ENCODE results near the gene SLIT3. TPM values are rescaled to one million over a fixed set of nuclear protein-coding genes. Genes with fewer than 3 reads are reported as not detected.

SLIT3 gene
- total and polyA plus RNA-seq, 2 experiments from 2014 or later, result 0.59 to 0.71 TPM

DNA sequence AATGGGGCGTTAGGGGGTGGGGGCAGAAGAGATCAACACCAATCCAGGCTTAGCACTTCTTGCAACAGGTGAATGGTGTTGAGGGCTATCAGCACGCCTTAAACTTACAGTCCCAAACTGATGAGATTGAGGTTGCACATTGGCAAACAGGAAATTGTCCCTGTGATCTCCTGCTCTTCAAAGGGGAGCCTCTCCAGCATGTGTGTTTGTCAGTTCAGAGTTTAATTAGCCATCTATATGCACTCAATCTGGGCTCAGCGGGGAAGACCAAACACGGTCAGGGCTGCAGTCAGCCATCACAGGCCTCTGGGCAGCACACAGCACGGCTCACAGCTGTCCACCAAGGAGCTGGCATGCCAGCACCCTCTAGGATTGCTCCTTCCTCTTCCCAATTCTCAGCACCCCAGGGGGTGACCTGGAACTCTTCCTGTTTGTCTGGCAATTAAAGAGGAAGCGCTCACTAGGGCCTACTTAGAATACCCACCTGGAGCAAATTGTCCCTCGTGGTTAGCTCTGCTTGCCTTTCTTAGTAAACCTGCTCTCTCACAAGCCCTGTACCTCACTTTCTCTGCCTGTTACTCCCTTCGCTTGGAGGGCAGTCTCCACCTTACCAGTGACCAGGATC, 217.4 kb downstream of the SLIT3 start:
- Mint-ChIP-seq H3K27me3 (ENCODE audit: insufficient read depth, low read depth, poor library complexity) (peaks cover 11% of the 10 kb centered on the region), H3K36me3 (ENCODE audit: low read depth) (no peaks in the 10 kb centered on the region), H3K27ac (no peak overlapping the region; the same call in 1 of the 2 replicates), H3K4me1 (peaks cover 56% of the 10 kb centered on the region), H3K9me3 (no peaks in the 10 kb centered on the region; the same call in 2 of the 3 replicates), H3K4me3 (no peak overlapping the region)
- DNase-seq (ENCODE audit: low spot score), result peak; percentile 8
- TF ChIP-seq, protein P1, sequence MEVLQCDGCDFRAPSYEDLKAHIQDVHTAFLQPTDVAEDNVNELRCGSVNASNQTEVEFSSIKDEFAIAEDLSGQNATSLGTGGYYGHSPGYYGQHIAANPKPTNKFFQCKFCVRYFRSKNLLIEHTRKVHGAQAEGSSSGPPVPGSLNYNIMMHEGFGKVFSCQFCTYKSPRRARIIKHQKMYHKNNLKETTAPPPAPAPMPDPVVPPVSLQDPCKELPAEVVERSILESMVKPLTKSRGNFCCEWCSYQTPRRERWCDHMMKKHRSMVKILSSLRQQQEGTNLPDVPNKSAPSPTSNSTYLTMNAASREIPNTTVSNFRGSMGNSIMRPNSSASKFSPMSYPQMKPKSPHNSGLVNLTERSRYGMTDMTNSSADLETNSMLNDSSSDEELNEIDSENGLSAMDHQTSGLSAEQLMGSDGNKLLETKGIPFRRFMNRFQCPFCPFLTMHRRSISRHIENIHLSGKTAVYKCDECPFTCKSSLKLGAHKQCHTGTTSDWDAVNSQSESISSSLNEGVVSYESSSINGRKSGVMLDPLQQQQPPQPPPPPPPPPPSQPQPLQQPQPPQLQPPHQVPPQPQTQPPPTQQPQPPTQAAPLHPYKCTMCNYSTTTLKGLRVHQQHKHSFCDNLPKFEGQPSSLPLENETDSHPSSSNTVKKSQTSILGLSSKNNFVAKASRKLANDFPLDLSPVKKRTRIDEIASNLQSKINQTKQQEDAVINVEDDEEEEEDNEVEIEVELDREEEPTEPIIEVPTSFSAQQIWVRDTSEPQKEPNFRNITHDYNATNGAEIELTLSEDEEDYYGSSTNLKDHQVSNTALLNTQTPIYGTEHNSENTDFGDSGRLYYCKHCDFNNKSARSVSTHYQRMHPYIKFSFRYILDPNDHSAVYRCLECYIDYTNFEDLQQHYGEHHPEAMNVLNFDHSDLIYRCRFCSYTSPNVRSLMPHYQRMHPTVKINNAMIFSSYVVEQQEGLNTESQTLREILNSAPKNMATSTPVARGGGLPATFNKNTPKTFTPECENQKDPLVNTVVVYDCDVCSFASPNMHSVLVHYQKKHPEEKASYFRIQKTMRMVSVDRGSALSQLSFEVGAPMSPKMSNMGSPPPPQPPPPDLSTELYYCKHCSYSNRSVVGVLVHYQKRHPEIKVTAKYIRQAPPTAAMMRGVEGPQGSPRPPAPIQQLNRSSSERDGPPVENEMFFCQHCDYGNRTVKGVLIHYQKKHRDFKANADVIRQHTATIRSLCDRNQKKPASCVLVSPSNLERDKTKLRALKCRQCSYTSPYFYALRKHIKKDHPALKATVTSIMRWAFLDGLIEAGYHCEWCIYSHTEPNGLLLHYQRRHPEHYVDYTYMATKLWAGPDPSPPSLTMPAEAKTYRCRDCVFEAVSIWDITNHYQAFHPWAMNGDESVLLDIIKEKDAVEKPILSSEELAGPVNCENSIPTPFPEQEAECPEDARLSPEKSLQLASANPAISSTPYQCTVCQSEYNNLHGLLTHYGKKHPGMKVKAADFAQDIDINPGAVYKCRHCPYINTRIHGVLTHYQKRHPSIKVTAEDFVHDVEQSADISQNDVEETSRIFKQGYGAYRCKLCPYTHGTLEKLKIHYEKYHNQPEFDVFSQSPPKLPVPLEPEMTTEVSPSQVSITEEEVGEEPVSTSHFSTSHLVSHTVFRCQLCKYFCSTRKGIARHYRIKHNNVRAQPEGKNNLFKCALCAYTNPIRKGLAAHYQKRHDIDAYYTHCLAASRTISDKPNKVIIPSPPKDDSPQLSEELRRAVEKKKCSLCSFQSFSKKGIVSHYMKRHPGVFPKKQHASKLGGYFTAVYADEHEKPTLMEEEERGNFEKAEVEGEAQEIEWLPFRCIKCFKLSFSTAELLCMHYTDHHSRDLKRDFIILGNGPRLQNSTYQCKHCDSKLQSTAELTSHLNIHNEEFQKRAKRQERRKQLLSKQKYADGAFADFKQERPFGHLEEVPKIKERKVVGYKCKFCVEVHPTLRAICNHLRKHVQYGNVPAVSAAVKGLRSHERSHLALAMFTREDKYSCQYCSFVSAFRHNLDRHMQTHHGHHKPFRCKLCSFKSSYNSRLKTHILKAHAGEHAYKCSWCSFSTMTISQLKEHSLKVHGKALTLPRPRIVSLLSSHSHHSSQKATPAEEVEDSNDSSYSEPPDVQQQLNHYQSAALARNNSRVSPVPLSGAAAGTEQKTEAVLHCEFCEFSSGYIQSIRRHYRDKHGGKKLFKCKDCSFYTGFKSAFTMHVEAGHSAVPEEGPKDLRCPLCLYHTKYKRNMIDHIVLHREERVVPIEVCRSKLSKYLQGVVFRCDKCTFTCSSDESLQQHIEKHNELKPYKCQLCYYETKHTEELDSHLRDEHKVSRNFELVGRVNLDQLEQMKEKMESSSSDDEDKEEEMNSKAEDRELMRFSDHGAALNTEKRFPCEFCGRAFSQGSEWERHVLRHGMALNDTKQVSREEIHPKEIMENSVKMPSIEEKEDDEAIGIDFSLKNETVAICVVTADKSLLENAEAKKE (CRISPR knock-in tag; IDR thresholded peaks at IDR 0.05), result no peak
- TF ChIP-seq, protein P2, sequence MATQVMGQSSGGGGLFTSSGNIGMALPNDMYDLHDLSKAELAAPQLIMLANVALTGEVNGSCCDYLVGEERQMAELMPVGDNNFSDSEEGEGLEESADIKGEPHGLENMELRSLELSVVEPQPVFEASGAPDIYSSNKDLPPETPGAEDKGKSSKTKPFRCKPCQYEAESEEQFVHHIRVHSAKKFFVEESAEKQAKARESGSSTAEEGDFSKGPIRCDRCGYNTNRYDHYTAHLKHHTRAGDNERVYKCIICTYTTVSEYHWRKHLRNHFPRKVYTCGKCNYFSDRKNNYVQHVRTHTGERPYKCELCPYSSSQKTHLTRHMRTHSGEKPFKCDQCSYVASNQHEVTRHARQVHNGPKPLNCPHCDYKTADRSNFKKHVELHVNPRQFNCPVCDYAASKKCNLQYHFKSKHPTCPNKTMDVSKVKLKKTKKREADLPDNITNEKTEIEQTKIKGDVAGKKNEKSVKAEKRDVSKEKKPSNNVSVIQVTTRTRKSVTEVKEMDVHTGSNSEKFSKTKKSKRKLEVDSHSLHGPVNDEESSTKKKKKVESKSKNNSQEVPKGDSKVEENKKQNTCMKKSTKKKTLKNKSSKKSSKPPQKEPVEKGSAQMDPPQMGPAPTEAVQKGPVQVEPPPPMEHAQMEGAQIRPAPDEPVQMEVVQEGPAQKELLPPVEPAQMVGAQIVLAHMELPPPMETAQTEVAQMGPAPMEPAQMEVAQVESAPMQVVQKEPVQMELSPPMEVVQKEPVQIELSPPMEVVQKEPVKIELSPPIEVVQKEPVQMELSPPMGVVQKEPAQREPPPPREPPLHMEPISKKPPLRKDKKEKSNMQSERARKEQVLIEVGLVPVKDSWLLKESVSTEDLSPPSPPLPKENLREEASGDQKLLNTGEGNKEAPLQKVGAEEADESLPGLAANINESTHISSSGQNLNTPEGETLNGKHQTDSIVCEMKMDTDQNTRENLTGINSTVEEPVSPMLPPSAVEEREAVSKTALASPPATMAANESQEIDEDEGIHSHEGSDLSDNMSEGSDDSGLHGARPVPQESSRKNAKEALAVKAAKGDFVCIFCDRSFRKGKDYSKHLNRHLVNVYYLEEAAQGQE (IDR thresholded peaks at IDR 0.05; ENCODE audit: unreplicated experiment), result no peak
- ATAC-seq, result no peak
- Histone ChIP-seq H3K4me3 (no peak overlapping the region), H3K4me2 (0 out of 2 replicates have a peak overlapping the region, but pooled peaks have one; percentile 43), H3K4me1 (ENCODE audit: insufficient read depth) (peaks cover 50% of the 10 kb centered on the region), H3K27ac (ENCODE audit: low read depth) (no peak overlapping the region), H3K79me2 (replicated peaks; ENCODE audit: insufficient read depth) (no peaks in the 10 kb centered on the region), H3F3A (replicated peaks; ENCODE audit: low read depth) (no peaks in the 10 kb centered on the region), H4K20me1 (replicated peaks; ENCODE audit: insufficient read depth) (no peaks in the 10 kb centered on the region), H2AFZ (no peak overlapping the region), H3K27me3 (ENCODE audit: insufficient read depth) (no peaks in the 10 kb centered on the region), H3K36me3 (ENCODE audit: insufficient read depth) (no peaks in the 10 kb centered on the region), H3K9me2 (ENCODE audit: insufficient read depth) (0 out of 2 replicates have a peak, but pooled peaks cover 3% of the 10 kb centered on the region)

All from GM23338 (cell line).